ENCODE results near the gene TTC33. TPM values are rescaled to one million over a fixed set of nuclear protein-coding genes. Genes with fewer than 3 reads are reported as not detected.

Gene TTC33
- total and polyA plus RNA-seq, 2 of the 4 experiments (the other 2 are of a cell fraction), result 3.1 to 8.1 TPM

DNA sequence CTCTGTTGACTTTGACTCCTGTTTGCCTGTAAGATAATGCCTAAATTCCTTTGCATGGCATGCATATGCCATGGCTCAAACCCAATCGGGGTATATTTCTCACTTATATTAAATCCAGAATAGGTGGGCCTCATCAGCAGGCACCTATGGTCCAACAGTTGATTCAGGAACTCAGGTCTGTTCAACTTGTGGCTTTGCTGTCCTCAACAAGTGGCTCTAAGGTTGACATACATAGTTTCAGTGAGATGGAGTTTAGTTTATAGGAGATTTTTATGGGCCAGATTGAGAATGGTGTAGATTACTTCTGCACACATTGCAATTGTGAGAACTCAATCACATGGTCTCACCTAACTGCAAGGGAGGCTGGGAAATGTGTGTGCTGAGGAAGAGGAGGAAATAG is 107.6 kb downstream of the TTC33 start:
- Histone ChIP-seq H3K27me3 (ENCODE audit: control insufficient read depth, insufficient read depth, low read length) (no peaks in the 10 kb centered on the region), H3K23ac (ENCODE audit: low read depth, low read length) (no peak overlapping the region), H3K4me2 (ENCODE audit: low read depth, low read length) (no peak overlapping the region), H4K20me1 (ENCODE audit: insufficient read depth, low read length) (no peaks in the 10 kb centered on the region), H3K4ac (ENCODE audit: low read depth, low read length) (no peak overlapping the region), H3K18ac (ENCODE audit: low read depth, low read length) (no peak overlapping the region), H3K36me3 (ENCODE audit: control insufficient read depth, insufficient read depth, low read length) (no peaks in the 10 kb centered on the region), H4K91ac (ENCODE audit: insufficient read depth, low read depth, low read length) (no peak overlapping the region), H3K4me3 (ENCODE audit: insufficient read depth, low read depth, low read length) (no peak overlapping the region), H3K56ac (ENCODE audit: extremely low read depth, insufficient read depth, low read length) (no peak overlapping the region), H2BK5ac (ENCODE audit: low read depth, low read length, poor library complexity, severe bottlenecking) (no peak overlapping the region), H3K9me3 (ENCODE audit: control insufficient read depth, insufficient read depth, low read length) (no peaks in the 10 kb centered on the region), H3K4me1 (ENCODE audit: control insufficient read depth, insufficient read depth, low read length) (no peaks in the 10 kb centered on the region), H2AK5ac (ENCODE audit: low read depth, low read length) (no peak overlapping the region), H2AFZ (replicated peaks; ENCODE audit: low read length, poor library complexity) (no peak overlapping the region), H3K9ac (ENCODE audit: low read depth, low read length) (no peak overlapping the region), H3K9me1 (ENCODE audit: insufficient read depth, low read length) (peaks cover 4% of the 10 kb centered on the region; the same call in 1 of the 2 replicates), H3K14ac (replicated peaks; ENCODE audit: low read depth, low read length) (no peak overlapping the region), H3K27ac (ENCODE audit: insufficient read depth, low read length) (no peak overlapping the region), H4K8ac (ENCODE audit: low read depth in 2 of 2, low read length in 2 of 2) (no peak overlapping the region), H3K79me1 (ENCODE audit: low read depth in 1 of 2, low read length in 2 of 2) (no peaks in the 10 kb centered on the region), H4K5ac (ENCODE audit: low read depth, low read length) (no peak overlapping the region), H2BK20ac (ENCODE audit: low read depth, low read length) (no peak overlapping the region), H2BK120ac (ENCODE audit: low read depth, low read length) (no peak overlapping the region), H2BK15ac (ENCODE audit: low read depth, low read length) (no peak overlapping the region), H2AK9ac (replicated peaks; ENCODE audit: low read depth, low read length, poor library complexity) (no peak overlapping the region)
- DNase-seq (no peak), ATAC-seq (ENCODE audit: low read depth) (no peak)
- in situ Hi-C loops (cut with MboI; ENCODE audit: low sequenced_read_pairs), result no loop called here
- ChIA-PET POLR2A (ENCODE audit: unreplicated experiment) (no interaction called here), CTCF (no interaction called here)
- intact Hi-C loops (cut with micrococcal nuclease), result no loop called here
- no TSS peak for BruUV-seq (replicated peaks)
- no CpG with 5 or more reads among the region's 1 CpG for WGBS, 2 experiments (ENCODE audit: extremely low coverage in 2 of 2, insufficient read length in 1 of 2)
- TF ChIP-seq CEBPB (IDR thresholded peaks at IDR 0.05; ENCODE audit: low read depth, low read length) (no peak), NFE2L2 (IDR thresholded peaks at IDR 0.05; ENCODE audit: low read depth, low read length) (no peak), POLR2A (IDR thresholded peaks at IDR 0.05; ENCODE audit: low read depth, low read length) (no peak), RAD21 (IDR thresholded peaks at IDR 0.05; ENCODE audit: low read length) (no peak), CHD1 (IDR thresholded peaks at IDR 0.05; ENCODE audit: low read depth, low read length) (no peak), MAZ (IDR thresholded peaks at IDR 0.05; ENCODE audit: borderline replicate concordance, low read depth, low read length) (no peak), BHLHE40 (IDR thresholded peaks at IDR 0.05; ENCODE audit: low read depth, low read length) (no peak), MAFK (IDR thresholded peaks at IDR 0.05; ENCODE audit: low read depth, low read length) (no peak), FOS (IDR thresholded peaks at IDR 0.05; ENCODE audit: low read depth, low read length) (no peak)
- TF ChIP-seq, protein P1, sequence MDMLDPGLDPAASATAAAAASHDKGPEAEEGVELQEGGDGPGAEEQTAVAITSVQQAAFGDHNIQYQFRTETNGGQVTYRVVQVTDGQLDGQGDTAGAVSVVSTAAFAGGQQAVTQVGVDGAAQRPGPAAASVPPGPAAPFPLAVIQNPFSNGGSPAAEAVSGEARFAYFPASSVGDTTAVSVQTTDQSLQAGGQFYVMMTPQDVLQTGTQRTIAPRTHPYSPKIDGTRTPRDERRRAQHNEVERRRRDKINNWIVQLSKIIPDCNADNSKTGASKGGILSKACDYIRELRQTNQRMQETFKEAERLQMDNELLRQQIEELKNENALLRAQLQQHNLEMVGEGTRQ (IDR thresholded peaks at IDR 0.05; ENCODE audit: low read depth, low read length), result no peak
- TF ChIP-seq, protein P2, sequence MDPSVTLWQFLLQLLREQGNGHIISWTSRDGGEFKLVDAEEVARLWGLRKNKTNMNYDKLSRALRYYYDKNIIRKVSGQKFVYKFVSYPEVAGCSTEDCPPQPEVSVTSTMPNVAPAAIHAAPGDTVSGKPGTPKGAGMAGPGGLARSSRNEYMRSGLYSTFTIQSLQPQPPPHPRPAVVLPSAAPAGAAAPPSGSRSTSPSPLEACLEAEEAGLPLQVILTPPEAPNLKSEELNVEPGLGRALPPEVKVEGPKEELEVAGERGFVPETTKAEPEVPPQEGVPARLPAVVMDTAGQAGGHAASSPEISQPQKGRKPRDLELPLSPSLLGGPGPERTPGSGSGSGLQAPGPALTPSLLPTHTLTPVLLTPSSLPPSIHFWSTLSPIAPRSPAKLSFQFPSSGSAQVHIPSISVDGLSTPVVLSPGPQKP (IDR thresholded peaks at IDR 0.05; ENCODE audit: borderline replicate concordance, low read depth, low read length), result no peak
- dilution Hi-C loops (cut with HindIII; ENCODE audit: low sequenced_read_pairs, unreplicated experiment), result no loop called here

Measured in IMR-90 (cell line).